OCI-LY1 (cell line): Measurements from ENCODE around the gene RDH5.

Experiments
- EZH2 ChIP-seq: fragments of 200-600 bp; sonication (generic), shearing (Covaris generic); IDR thresholded peaks from 2 replicates; pipeline ENCODE4 v1.8.0; 2017; ENCODE audit warnings: borderline replicate concordance, mixed run types, mild to moderate bottlenecking, antibody characterized with exemption, low read length, moderate library complexity, mixed read lengths
- TF ChIP-seq, protein P1 (sequence below): fragments of 200-600 bp; sonication (generic), shearing (Covaris generic); IDR thresholded peaks from 2 replicates; pipeline ENCODE4 v1.5.1; 2017; ENCODE audit warnings: mild to moderate bottlenecking, antibody characterized with exemption, low read length, moderate library complexity, mixed read lengths

DNA sequence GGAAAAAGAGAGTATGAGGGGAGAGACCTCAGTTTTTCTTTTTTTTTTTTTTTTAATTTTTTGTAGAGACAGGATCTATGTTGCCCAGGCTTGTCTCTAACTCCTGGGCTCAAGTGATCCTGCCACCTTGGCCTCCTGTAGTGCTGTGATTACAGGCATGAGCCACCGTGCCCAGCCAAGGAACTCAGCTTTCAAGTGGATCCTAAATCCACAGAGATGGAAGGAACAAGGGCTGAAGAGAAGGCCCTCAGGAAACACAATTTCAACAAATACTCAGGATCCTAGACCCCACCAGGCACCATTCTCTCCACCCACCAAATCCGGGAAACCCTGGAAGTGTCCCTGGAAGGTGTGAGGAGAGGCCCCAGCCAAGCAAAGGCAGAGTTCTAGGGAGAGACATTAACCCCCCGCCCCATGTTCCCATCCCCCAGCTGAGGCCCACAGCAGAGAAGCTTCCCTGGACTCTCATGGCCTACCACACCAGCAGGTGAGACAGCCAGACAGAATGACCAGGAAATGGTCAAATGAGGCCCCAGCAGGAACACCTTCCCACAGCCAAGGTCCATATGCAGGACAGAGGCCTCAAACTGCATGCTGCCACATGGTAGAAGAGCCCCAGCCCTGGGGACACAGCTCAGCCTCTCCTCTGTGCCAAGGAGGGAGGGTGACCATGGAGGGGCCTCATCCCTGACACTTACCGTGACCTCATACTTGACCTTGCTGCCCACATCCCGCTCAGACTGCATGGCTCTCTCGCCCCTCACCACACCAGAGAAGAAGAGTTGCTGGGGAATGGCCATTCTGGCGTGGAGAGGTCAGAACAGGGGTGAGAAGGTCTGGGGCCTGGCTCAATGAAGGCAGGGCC is 26.6 kb upstream of the RDH5 start:
- no peak for TF ChIP-seq EZH2
- TF ChIP-seq, protein P1, sequence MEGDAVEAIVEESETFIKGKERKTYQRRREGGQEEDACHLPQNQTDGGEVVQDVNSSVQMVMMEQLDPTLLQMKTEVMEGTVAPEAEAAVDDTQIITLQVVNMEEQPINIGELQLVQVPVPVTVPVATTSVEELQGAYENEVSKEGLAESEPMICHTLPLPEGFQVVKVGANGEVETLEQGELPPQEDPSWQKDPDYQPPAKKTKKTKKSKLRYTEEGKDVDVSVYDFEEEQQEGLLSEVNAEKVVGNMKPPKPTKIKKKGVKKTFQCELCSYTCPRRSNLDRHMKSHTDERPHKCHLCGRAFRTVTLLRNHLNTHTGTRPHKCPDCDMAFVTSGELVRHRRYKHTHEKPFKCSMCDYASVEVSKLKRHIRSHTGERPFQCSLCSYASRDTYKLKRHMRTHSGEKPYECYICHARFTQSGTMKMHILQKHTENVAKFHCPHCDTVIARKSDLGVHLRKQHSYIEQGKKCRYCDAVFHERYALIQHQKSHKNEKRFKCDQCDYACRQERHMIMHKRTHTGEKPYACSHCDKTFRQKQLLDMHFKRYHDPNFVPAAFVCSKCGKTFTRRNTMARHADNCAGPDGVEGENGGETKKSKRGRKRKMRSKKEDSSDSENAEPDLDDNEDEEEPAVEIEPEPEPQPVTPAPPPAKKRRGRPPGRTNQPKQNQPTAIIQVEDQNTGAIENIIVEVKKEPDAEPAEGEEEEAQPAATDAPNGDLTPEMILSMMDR, result no peak
